Smooth muscle cell (in vitro differentiated cells): ENCODE results near the gene NPAS3. TPM values are rescaled to one million over a fixed set of nuclear protein-coding genes. Genes with fewer than 3 reads are reported as not detected.

ENCODE experiments used
- DNase-seq: peaks from one replicate; lab custom pipeline; 2025; ENCODE audit not compliant: unreplicated experiment; lab: John Stamatoyannopoulos, UW
- H2AFZ ChIP-seq: fragments of 200-600 bp; sonication (generic); 2 replicates; pipeline ENCODE4 v1.6.0; 2016; ENCODE audit warnings: antibody characterized with exemption, low read depth, mild to moderate bottlenecking
- H3F3A ChIP-seq: fragments of 200-600 bp; sonication (generic); 2 replicates; pipeline ENCODE4 v1.6.0; 2017; ENCODE audit warnings: antibody characterized with exemption, low read depth
- H3K27ac ChIP-seq: fragments of 200-600 bp; sonication (generic); 2 replicates; pipeline ENCODE4 v1.5.1; 2016; ENCODE audit warnings: low read depth, mild to moderate bottlenecking
- H3K27me3 ChIP-seq: fragments of 200-600 bp; sonication (generic); 2 replicates; pipeline ENCODE4 v1.6.1; 2016; ENCODE audit warnings: low read depth, mild to moderate bottlenecking
- H3K36me3 ChIP-seq: fragments of 200-600 bp; sonication (generic); 2 replicates; pipeline ENCODE4 v1.5.1; 2016; ENCODE audit warnings: low read depth
- H3K4me1 ChIP-seq: fragments of 200-600 bp; sonication (generic); 2 replicates; pipeline ENCODE4 v1.5.1; 2016; ENCODE audit warnings: low read depth
- H3K4me2 ChIP-seq: fragments of 200-600 bp; sonication (generic); 2 replicates; pipeline ENCODE4 v1.6.0; 2016; ENCODE audit warnings: mild to moderate bottlenecking
- H3K4me3 ChIP-seq: fragments of 200-600 bp; sonication (generic); 2 replicates; pipeline ENCODE4 v1.5.1; 2016; ENCODE audit warnings: mild to moderate bottlenecking
- H3K79me2 ChIP-seq: fragments of 200-600 bp; sonication (generic); 2 replicates; pipeline ENCODE4 v1.6.0; 2016; ENCODE audit warnings: low read depth, mild to moderate bottlenecking
- H3K9ac ChIP-seq: fragments of 200-600 bp; sonication (generic); 2 replicates; pipeline ENCODE4 v1.6.0; 2016; ENCODE audit warnings: low read depth
- H3K9me3 ChIP-seq: fragments of 200-600 bp; sonication (generic); replicated peaks from 2 replicates; pipeline ENCODE4 v1.5.1; 2016; ENCODE audit warnings: low read depth
- H4K20me1 ChIP-seq: fragments of 200-600 bp; sonication (generic); 2 replicates; pipeline ENCODE4 v1.6.0; 2016; ENCODE audit warnings: low read depth
- CTCF ChIP-seq: fragments of 200-600 bp; sonication (generic); IDR thresholded peaks from 2 replicates; pipeline ENCODE4 v1.5.1; 2017; ENCODE audit warnings: borderline replicate concordance, mild to moderate bottlenecking, antibody characterized with exemption; ENCODE audit not compliant: insufficient read depth, poor library complexity, severe bottlenecking
- WGBS: methylation state at CpG from one replicate; pipeline ENCODE4 v1.1.7; 2016; ENCODE audit warnings: low lambda C conversion rate; 5-methylcytosine and 5-hydroxymethylcytosine counted together
- polyA plus RNA-seq: library from polyadenylated mRNA; unstranded; fragments of >200 nt; fragmentation: Nextera tagmentation; extraction: Ambion mirVana; gene quantifications from 2 replicates; pipeline ENCODE4 v1.2.1, GENCODE V29; 2016
- total RNA-seq: library from RNA; depleted of rRNA; stranded (reverse); fragments of >200 nt; gene quantifications from 2 replicates; pipeline ENCODE4 v1.2.3, GENCODE V29; 2014

Gene NPAS3
- total and polyA plus RNA-seq, 2 experiments from 2014 or later = 0.79 to 2.0 TPM

- Histone ChIP-seq H4K20me1 (no peaks in the 10 kb centered on the region), H3K27me3 (no peaks in the 10 kb centered on the region), H3K4me1 (peaks cover 10% of the 10 kb centered on the region), H3K9ac (no peak overlapping the region), H3K79me2 (no peaks in the 10 kb centered on the region), H3K9me3 (no peaks in the 10 kb centered on the region), H3K4me2 (no peak overlapping the region), H2AFZ (no peak overlapping the region), H3K4me3 (no peak overlapping the region), H3K27ac (no peak overlapping the region), H3K36me3 (no peaks in the 10 kb centered on the region), H3F3A (no peaks in the 10 kb centered on the region)
- WGBS = 90% methylated on average over 4 of the region's 4 CpGs
- no peak for TF ChIP-seq CTCF
- DNase-seq = no peak
Observed at GRCh38 chr14:33348510-33348909, 409.8 kb downstream of the NPAS3 start.

GRCh38 chr14:33349871-33350270 lies 411.2 kb downstream of the NPAS3 start:
- DNase-seq = no peak
- 83% methylated on average over 10 of the region's 10 CpGs for WGBS
- Histone ChIP-seq H3K9ac (no peak overlapping the region), H3K4me3 (no peak overlapping the region), H3K36me3 (no peaks in the 10 kb centered on the region), H3F3A (no peaks in the 10 kb centered on the region), H3K79me2 (no peaks in the 10 kb centered on the region), H3K27me3 (no peaks in the 10 kb centered on the region), H3K4me1 (peaks cover 10% of the 10 kb centered on the region), H3K4me2 (no peak overlapping the region), H3K27ac (no peak overlapping the region), H3K9me3 (no peaks in the 10 kb centered on the region), H2AFZ (no peak overlapping the region), H4K20me1 (no peaks in the 10 kb centered on the region)
- no peak for TF ChIP-seq CTCF

- no peak overlapping the region for H2AFZ ChIP-seq
- no peaks in the 10 kb centered on the region for H3F3A ChIP-seq
- TF ChIP-seq CTCF = no peak
- no peaks in the 10 kb centered on the region for H3K27me3 ChIP-seq
- H3K36me3 ChIP-seq = no peaks in the 10 kb centered on the region
- WGBS = 78% methylated on average over 10 of the region's 10 CpGs
- no peak overlapping the region for H3K27ac ChIP-seq
- H3K4me3 ChIP-seq = no peak overlapping the region
- H3K4me1 ChIP-seq = peaks cover 10% of the 10 kb centered on the region
- H3K9me3 ChIP-seq = no peaks in the 10 kb centered on the region
- H4K20me1 ChIP-seq = no peaks in the 10 kb centered on the region
- no peak for DNase-seq
- H3K4me2 ChIP-seq = no peak overlapping the region
- H3K9ac ChIP-seq = no peak overlapping the region
- H3K79me2 ChIP-seq = no peaks in the 10 kb centered on the region
Observed at GRCh38 chr14:33350366-33350990, 411.8 kb downstream of the NPAS3 start.

GRCh38 chr14:33352821-33353220 lies 414.1 kb downstream of the NPAS3 start:
- Histone ChIP-seq H3K27ac (no peak overlapping the region), H3K27me3 (no peaks in the 10 kb centered on the region), H3K4me1 (peaks cover 10% of the 10 kb centered on the region), H3K4me3 (no peak overlapping the region), H3K79me2 (no peaks in the 10 kb centered on the region), H3K4me2 (no peak overlapping the region), H2AFZ (no peak overlapping the region), H3K36me3 (no peaks in the 10 kb centered on the region), H4K20me1 (no peaks in the 10 kb centered on the region), H3K9ac (no peak overlapping the region), H3K9me3 (no peaks in the 10 kb centered on the region), H3F3A (no peaks in the 10 kb centered on the region)
- TF ChIP-seq CTCF = no peak
- no peak for DNase-seq
